GM19467 (cell line): Measurements from ENCODE around the gene MXD4.
"Not testable (repeated sequence)": the region's sequence is repeated elsewhere in the genome, so short reads cannot be mapped to it uniquely, and the experiment has no call there.

ENCODE experiments used
- ATAC-seq: cut with Tn5 transposase; IDR thresholded peaks from one replicate; pipeline ENCODE4 v1.9.1; 2021; ENCODE audit warnings: mild to moderate bottlenecking, moderate library complexity; ENCODE audit not compliant: unreplicated experiment

MXD4 gene

DNA sequence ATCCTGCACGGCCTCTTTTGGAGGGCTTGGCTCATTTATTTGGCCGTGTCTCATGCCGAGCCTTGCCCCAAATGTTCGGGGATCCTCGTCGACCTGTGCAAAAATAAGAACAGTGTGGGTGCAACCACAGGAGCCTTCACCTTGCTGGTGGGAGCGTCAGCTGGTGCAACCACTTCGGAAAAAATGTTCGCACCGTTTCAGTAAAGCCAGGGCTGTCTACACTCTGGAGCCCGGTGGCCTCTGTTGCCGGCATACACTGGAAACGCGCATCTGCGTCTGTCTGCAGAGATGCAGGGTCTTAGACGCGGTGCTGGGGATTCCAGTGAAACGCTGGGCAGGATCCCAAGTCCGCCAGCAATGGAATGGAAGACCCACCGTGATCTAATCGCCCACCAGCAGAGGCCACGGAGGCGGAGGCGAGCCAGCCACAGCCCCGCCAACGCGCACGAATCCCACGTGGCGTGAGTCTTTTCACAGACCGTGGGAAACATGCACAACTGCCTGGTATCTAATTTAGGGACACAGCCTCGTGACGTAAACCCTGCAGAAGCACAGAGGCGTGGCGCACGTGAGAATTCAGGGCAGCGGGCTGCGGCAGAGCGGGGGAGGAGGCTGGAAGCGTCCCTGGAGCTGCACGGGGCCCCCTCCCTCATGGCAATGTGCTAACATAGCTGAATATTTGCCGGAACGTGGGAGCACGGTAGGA, 13.8 kb upstream of the MXD4 start:
- no peak for ATAC-seq

- ATAC-seq = not testable (repeated sequence)
These were observed 13.1 kb upstream of the MXD4 start for GRCh38 chr4:2275044-2275397.

- ATAC-seq = no peak
These were observed 12.6 kb upstream of the MXD4 start for GRCh38 chr4:2274320-2275043.

- no peak for ATAC-seq
These were observed 11.9 kb upstream of the MXD4 start for GRCh38 chr4:2273657-2274319.

DNA sequence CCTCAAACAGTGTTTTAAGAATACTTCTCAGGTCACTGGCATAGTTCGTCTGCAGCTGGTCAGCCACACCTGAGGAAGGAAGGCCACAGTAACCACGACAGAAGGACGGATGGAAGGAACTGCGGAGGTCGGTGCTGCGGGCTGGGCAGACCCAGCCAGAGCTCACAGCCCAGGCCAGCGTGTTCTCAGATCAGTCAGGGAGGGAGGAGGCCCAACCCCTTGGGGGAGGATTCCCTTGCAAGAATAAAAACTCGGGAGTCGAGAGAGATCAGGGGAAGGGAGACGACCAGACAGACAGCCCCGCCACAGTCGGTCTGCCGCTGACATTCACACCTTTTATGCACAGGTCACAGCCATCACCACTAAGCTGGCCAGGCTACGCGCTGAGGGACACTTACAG, 11.3 kb upstream of the MXD4 start:
- no peak for ATAC-seq

DNA sequence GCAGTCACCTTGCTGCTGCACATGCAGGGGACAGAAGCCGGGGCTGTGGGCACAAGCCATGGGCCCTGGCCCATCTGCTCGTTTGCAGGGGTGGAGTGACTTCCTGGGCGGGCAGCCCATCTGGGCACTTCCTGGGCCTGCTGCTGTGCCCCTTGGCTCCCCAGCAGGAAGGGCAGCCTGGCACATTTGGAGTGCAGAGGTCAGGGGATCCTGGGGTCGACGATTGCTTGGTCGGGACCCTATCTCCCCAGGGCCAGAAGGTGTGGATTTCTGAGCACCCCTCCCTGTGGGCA, 10.9 kb upstream of the MXD4 start:
- ATAC-seq = no peak

DNA sequence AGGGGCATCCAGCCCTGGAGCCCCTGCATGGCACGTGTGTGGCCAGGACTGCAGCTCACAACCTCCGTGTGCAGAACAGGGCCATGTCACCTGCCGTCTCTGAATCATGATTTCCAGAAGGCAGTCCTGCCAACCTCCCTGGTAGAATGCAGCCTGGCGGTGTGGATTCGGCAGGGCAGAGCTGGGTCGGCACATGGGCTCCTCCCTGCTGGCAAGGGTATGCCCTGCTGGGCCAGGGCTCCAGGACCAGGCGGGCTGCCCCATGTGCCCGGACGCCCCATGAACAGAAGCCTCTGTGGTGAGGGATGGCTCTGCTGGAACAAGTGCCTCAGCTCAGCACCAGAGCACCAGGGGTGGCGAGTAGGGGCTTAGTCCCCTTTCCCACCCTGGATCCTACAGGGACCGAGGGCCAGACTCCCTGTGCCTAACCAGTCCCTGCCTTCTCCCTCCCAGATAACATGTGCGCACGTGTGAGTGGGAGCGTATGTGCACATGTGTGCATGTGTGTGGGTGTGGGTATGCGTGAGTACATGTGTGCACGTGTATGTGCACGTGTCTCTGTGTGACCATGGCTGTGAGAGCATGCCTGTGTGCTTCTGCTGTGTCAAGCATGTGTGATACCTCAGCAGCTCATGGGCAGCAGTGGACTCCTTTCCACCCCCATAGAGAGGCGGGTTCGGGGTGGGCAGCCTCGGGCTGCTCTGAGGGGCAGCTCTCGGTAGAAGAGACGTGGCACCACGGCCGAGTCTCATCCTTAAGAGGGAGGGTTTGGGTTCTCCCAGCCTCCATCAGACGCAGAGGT, 10.3 kb upstream of the MXD4 start:
- no peak for ATAC-seq

- no peak for ATAC-seq
These were observed 9.5 kb upstream of the MXD4 start for GRCh38 chr4:2271279-2272025.

GRCh38 chr4:2270341-2271165, 8.6 kb upstream of the MXD4 start:
- no peak for ATAC-seq

- no peak for ATAC-seq
These were observed 7.8 kb upstream of the MXD4 start for GRCh38 chr4:2269618-2270163.

DNA sequence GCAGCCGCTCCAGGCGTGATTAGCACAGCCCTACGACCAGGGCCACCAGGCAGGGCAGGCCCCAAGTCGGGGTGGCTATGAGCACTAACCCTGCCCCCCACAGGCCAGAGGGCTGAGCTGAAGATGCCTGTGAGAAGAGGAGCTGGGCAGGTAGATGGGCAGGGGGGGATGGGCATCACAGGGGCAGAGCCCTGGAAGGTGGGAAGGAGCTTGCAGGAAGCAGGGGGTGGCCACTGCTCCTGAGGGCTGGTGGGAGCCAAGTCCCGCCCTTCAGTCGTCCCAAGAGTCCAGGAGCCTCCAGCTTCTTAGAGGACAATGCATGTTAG, 7.3 kb upstream of the MXD4 start:
- ATAC-seq = no peak

DNA sequence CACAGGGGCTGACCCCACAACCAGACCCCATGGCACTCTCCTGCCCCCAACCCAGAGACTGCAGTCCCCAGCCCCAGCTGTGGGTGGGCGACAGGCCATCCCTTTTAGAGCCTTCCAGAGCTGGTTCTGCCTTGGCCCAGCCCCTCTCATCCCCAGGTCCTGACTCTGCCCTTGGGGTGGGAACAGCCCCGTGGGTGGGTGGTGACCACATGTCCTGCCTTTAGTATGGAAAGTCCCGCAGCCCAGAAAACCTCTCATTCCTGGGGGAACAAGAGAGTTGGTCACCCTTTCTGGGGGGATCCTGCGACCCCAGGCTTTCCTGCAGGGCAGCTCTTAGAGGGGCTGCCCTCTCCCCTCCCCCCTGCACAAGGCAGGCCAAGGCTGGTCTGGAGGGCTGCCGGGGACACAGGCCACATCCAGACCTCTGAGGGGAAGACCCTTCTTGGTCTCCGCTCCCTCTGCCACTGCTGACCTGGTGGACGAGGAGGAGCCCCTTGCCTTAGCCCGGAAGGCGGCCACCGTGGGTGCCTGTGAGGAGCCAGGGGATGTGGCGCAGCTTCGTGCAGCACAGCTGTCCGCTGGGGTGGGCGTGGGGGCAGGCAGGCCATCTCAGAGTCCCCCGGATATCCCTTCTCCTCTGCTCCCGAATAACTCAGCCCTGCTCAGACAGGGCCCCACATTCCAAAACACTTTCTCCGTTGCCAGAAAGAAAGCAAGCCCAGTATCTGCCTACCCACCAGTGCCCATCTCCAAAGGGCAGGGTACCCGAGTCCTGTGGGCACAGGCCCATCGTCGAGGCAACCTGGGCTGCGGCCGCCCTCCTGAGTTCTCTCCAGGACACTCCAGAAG, 6.7 kb upstream of the MXD4 start:
- no peak for ATAC-seq

DNA sequence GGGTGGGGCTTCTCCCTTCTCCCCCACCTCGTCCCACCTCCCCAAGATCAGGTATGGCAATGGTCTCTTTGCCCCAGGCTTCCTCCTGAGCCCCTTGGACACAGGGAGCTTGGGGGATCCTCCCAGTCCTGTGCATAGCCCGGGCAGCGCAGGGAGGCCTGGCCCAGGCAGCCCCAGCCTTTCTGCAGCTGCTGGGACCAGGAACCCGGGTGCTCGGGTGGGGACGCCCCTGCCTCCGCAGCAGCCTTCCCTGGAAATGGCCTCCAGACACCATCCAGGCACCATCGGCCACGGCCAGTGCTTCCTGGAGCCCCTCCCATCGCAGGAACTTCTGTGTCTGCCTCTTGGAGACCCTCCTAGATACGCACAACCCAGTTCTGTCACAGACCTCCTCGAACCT, 5.9 kb upstream of the MXD4 start:
- ATAC-seq = no peak

DNA sequence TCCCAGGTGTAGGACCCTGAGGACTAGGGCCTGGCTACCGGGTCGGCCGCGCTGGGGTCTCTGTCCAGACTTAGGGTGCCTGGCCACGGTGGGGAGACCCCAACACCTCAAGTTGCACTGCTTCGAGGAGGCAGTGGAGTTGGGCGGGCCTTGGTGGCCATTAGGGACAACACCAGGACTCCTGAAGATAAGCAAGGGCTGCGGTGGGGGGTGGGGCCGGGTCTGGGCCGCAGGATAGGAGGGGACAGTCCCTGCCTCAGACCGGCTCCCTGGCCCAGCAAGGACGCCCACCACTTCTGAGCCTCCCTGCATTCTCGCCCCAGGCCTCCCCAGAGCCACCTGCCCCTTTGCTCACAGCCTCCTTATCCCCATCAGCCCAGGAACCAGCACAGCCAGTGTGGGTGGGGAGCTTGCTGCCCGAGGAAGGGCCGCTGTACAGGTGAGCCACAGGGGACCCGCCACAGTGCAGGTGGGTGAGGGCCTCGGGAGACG, 5.5 kb upstream of the MXD4 start:
- no peak for ATAC-seq

GRCh38 chr4:2266821-2267220, 4.9 kb upstream of the MXD4 start:
- no peak for ATAC-seq

DNA sequence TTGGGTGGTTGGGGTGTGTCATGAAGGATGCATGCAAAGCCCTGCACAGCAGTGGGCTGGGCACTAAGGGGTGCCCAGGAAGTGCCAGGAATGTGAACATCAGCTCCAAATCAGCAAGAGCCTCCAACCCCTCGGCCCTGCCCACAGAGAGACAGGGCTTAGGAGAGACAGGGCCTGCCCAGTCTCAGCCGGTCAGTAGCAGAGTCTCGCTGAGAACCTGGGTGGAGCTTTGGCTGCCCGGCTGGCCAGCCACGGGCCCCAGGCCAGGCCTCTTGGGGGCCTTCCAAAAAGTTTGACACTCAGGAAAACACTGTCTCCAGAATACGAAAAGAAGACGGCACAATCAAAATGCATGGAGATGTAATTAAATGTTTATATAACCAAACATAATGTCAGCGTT, 4.3 kb upstream of the MXD4 start:
- no peak for ATAC-seq

- no peak for ATAC-seq
These were observed 3.5 kb upstream of the MXD4 start for GRCh38 chr4:2265113-2266110.
